ENCODE measurements around the gene GGCX. TPM values are rescaled to one million over a fixed set of nuclear protein-coding genes. Genes with fewer than 3 reads are reported as not detected.

The GGCX gene
- total RNA-seq, 2 donors from 2014 or later = 28.4 to 38.4 TPM

DNA sequence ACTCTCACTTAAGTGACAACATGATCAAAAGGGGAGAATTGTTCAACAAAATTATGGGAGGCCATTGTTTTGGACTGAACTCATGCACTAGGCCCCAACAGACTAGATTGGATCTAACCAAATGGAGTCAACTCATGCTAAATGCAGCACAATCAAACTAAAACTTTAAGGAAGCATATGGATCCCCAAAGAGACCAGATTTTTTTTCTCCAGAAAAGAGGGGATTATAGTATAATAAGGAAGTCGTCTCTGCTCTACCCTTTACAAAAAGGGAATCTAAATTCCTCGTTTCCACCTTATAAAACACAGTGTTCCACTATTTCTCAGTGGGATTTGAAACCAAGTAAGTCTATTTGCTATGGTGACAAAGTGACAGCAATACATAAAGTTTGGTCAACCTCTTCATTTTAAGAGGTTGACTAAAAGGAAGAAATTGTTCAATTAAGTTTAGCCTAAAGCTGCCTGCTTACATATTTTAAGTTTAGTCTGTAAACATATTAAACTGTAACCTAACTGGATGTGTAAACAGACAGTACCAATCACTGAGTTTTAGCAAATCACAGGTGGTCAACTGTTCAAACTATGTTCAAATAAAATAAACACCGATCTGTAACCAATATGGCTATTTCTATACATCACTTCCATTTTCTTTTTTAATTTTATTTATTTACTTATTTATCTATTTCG lies 63.2 kb downstream of the GGCX start:
- ATAC-seq (ENCODE audit: insufficient number of reproducible peaks, low FRiP score, low read depth) = no peak
- TF ChIP-seq, protein P1, sequence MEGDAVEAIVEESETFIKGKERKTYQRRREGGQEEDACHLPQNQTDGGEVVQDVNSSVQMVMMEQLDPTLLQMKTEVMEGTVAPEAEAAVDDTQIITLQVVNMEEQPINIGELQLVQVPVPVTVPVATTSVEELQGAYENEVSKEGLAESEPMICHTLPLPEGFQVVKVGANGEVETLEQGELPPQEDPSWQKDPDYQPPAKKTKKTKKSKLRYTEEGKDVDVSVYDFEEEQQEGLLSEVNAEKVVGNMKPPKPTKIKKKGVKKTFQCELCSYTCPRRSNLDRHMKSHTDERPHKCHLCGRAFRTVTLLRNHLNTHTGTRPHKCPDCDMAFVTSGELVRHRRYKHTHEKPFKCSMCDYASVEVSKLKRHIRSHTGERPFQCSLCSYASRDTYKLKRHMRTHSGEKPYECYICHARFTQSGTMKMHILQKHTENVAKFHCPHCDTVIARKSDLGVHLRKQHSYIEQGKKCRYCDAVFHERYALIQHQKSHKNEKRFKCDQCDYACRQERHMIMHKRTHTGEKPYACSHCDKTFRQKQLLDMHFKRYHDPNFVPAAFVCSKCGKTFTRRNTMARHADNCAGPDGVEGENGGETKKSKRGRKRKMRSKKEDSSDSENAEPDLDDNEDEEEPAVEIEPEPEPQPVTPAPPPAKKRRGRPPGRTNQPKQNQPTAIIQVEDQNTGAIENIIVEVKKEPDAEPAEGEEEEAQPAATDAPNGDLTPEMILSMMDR (IDR thresholded peaks at IDR 0.05) = no peak
- H3K27me3 ChIP-seq (replicated peaks; ENCODE audit: insufficient read depth) = no peaks in the 10 kb centered on the region
- no peaks in the 10 kb centered on the region for H3K36me3 ChIP-seq
- H3K4me3 ChIP-seq = no peak overlapping the region
- no peaks in the 10 kb centered on the region for H3K9me3 ChIP-seq
- H3K27ac ChIP-seq = no peak overlapping the region
- no peak for DNase-seq (ENCODE audit: low spot score)
- peaks cover 7 to 10% of the 10 kb centered on the region in 2 donors for H3K4me1 ChIP-seq (ENCODE audit: control insufficient read depth in 1 of 2, low read depth in 2 of 2)

DNA sequence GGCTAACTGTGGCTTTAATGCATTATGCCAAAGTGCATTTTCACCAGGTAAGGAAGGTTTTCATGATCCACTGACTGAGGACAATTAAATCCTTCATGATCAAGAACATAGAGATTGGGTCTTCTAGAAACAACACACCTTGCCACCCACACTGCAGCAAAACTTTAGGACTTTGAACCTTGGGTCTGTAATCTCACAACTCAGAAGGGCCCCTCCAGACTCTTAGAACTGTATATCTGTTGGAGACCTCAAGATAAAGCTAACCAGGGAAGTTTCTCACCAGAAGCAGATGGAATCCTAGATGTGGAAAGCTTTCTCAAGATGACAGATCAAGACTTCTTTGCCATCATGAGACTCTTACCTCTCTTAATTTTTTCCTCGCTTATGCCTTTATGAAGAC lies 64.9 kb downstream of the GGCX start:
- TF ChIP-seq, protein P1 (IDR thresholded peaks at IDR 0.05) = no peak
- H3K36me3 ChIP-seq = no peaks in the 10 kb centered on the region
- no peak for ATAC-seq (ENCODE audit: insufficient number of reproducible peaks, low FRiP score, low read depth)
- H3K27me3 ChIP-seq (replicated peaks; ENCODE audit: insufficient read depth) = no peaks in the 10 kb centered on the region
- H3K9me3 ChIP-seq = no peaks in the 10 kb centered on the region
- H3K4me1 ChIP-seq (ENCODE audit: control insufficient read depth in 1 of 2, low read depth in 2 of 2) = peaks cover 7 to 10% of the 10 kb centered on the region in 2 donors
- H3K4me3 ChIP-seq = no peak overlapping the region
- H3K27ac ChIP-seq = no peak overlapping the region
- no peak for DNase-seq (ENCODE audit: low spot score)

Other genes starting within 250 kb of the GGCX start
- 100 to 1,000 TPM; 152 to 175 TPM for gene TGOLN2, start 233.5 kb downstream of the GGCX start, total RNA-seq
- gene RETSAT, start 207.0 kb downstream of the GGCX start, total RNA-seq = 10 to 100 TPM; 37.4 to 44.3 TPM
- gene ELMOD3, start 206.7 kb downstream of the GGCX start, total RNA-seq = 10 to 100 TPM; 21.4 to 38.7 TPM
- 10 to 100 TPM; 47.1 to 56.9 TPM for gene CAPG, start 151.1 kb downstream of the GGCX start, total RNA-seq
- gene SH2D6, start 142.8 kb downstream of the GGCX start, total RNA-seq = not detected
- gene MAT2A, start 22.3 kb downstream of the GGCX start, total RNA-seq = 100 to 1,000 TPM; 230 to 475 TPM
- 10 to 100 TPM; 30.9 to 34.9 TPM for gene VAMP8, start 16.1 kb upstream of the GGCX start, total RNA-seq
- 10 to 100 TPM; 27.1 to 42.8 TPM for gene VAMP5, start 22.9 kb upstream of the GGCX start, total RNA-seq
- 100 to 1,000 TPM; 107 to 124 TPM for gene RNF181, start 34.3 kb upstream of the GGCX start, total RNA-seq
- 10 to 100 TPM; 25.7 to 26.3 TPM for gene TMEM150A, start 41.2 kb upstream of the GGCX start, total RNA-seq
- 10 to 100 TPM; 13.0 to 21.9 TPM for gene C2orf68, start 50.6 kb upstream of the GGCX start, total RNA-seq
- 100 to 1,000 TPM in 1 of 2 donors, 10 to 100 TPM in 1; 39.5 to 109 TPM for gene USP39, start 54.7 kb upstream of the GGCX start, total RNA-seq
- gene SFTPB, start 106.7 kb upstream of the GGCX start, total RNA-seq = not detected
- 1 to 10 TPM; 1.5 to 8.5 TPM for gene GNLY, start 132.9 kb upstream of the GGCX start, total RNA-seq
- gene ATOH8, start 192.5 kb upstream of the GGCX start, total RNA-seq = 100 to 1,000 TPM in 1 of 2 donors, 10 to 100 TPM in 1; 78.4 to 207 TPM